HL-60/S4 (cell line): ENCODE data around the gene MINDY2.

Experiments
- in situ Hi-C: fragments of 300-500 bp; cut with MboI; formaldehyde crosslinking; loops from 2 replicates; pipeline ENCODE4 v1.14.3; 2022; ENCODE audit warnings: low sequenced_read_pairs

Gene MINDY2

GRCh38 chr15:58770857-58771620 is at the start of gene MINDY2:
Gene MINDY2 (plus strand): TSS chr15:58771302. CDS start chr15:58771396, 94 bp downstream.
- in situ Hi-C loops = loop anchor here (25.0 kb wide), 1 partner anchor 509 kb away; no protein-coding TSS in a partner anchor

GRCh38 chr15:58724466-58724865 is 46.6 kb upstream of the MINDY2 start:
- in situ Hi-C loops = no loop called here

- in situ Hi-C loops = no loop called here
These were observed 44.2 kb upstream of the MINDY2 start for GRCh38 chr15:58726867-58727266.

GRCh38 chr15:58731756-58732535 is 39.2 kb upstream of the MINDY2 start:
- in situ Hi-C loops = no loop called here

- in situ Hi-C loops = no loop called here
These were observed 38.3 kb upstream of the MINDY2 start for GRCh38 chr15:58732625-58733363.

GRCh38 chr15:58734859-58735258 is 36.2 kb upstream of the MINDY2 start:
- in situ Hi-C loops = no loop called here

GRCh38 chr15:58736018-58736643 is 35.0 kb upstream of the MINDY2 start:
- in situ Hi-C loops = no loop called here

- in situ Hi-C loops = no loop called here
These were observed 33.8 kb upstream of the MINDY2 start for GRCh38 chr15:58737298-58737697.

GRCh38 chr15:58738046-58738707 is 32.9 kb upstream of the MINDY2 start:
- in situ Hi-C loops = no loop called here

- in situ Hi-C loops = no loop called here
These were observed 30.7 kb upstream of the MINDY2 start for GRCh38 chr15:58740436-58740835.

- in situ Hi-C loops = no loop called here
These were observed 30.1 kb upstream of the MINDY2 start for GRCh38 chr15:58741032-58741431.

GRCh38 chr15:58742022-58742813 is 28.9 kb upstream of the MINDY2 start:
- in situ Hi-C loops = no loop called here

GRCh38 chr15:58742819-58743502 is 28.1 kb upstream of the MINDY2 start:
- in situ Hi-C loops = no loop called here

GRCh38 chr15:58746174-58746573 is 24.9 kb upstream of the MINDY2 start:
- in situ Hi-C loops = no loop called here

- in situ Hi-C loops = no loop called here
These were observed 22.9 kb upstream of the MINDY2 start for GRCh38 chr15:58748040-58748851.

- in situ Hi-C loops = no loop called here
These were observed 22.1 kb upstream of the MINDY2 start for GRCh38 chr15:58748852-58749531.

- in situ Hi-C loops = loop anchor here (25.0 kb wide), 1 partner anchor 487 kb away; no protein-coding TSS in a partner anchor
These were observed 21.4 kb upstream of the MINDY2 start, which contains the start of gene ADAM10 for GRCh38 chr15:58749532-58750337. Gene ADAM10 (minus strand): TSS chr15:58749707. CDS start chr15:58749534, 173 bp downstream.
